Raji (cell line): ENCODE results near the gene SFTPD.

ENCODE experiments used
- POLR2A ChIP-seq: IDR thresholded peaks from 2 replicates; pipeline ENCODE4 v1.6.1; 2011; ENCODE audit warnings: low read depth, low read length, control low read depth; ENCODE audit not compliant: insufficient read depth

The SFTPD gene

GRCh38 chr10:79904671-79905321 lies 44.1 kb downstream of the SFTPD start:
- no peak for TF ChIP-seq POLR2A

GRCh38 chr10:79898597-79899325 lies 50.1 kb downstream of the SFTPD start:
- TF ChIP-seq POLR2A, result no peak

GRCh38 chr10:79890469-79890868 lies 58.4 kb downstream of the SFTPD start:
- no peak for TF ChIP-seq POLR2A
